Right lobe of liver (tissue), 6 donors: ENCODE measurements around the gene OR51E1. TPM values are rescaled to one million over a fixed set of nuclear protein-coding genes. Genes with fewer than 3 reads are reported as not detected.

Source experiments
- ATAC-seq, 4 donors: fragments of 200-7000 bp; cut with Tn5 transposase; one replicate each; pipeline ENCODE4 v1.9.1; 2020; ENCODE audit warnings: mild to moderate bottlenecking in 4 of 4, moderate library complexity in 4 of 4
- DNase-seq, 3 donors: peaks; one replicate each; pipeline ENCODE4 v3.0.0-alpha.2; 2020
- H3K27ac ChIP-seq, 3 donors: fragments of 200-600 bp; one replicate each; pipeline ENCODE4 v1.8.0; 2022
- H3K27me3 ChIP-seq, 2 donors: fragments of 200-600 bp; one replicate each; pipeline ENCODE4 v1.8.0; 2022
- H3K36me3 ChIP-seq, 4 donors: fragments of 200-600 bp; sonication (generic) in 1 of 4; one replicate each; pipeline versions ENCODE4 v1.5.1 to v1.8.0; 2017 to 2022; ENCODE audit warnings: control low read depth in 1 of 4
- H3K4me1 ChIP-seq, 4 donors: fragments of 200-600 bp; sonication (generic) in 1 of 4; one replicate each; pipeline versions ENCODE4 v1.5.1 to v1.8.0; 2017 to 2022; ENCODE audit warnings: control low read depth in 1 of 4
- H3K4me3 ChIP-seq, 3 donors: fragments of 200-600 bp; one replicate each; pipeline ENCODE4 v1.8.0; 2022
- H3K9me3 ChIP-seq, 4 donors: fragments of 200-600 bp; sonication (generic) in 1 of 4; one replicate each; pipeline versions ENCODE4 v1.5.1 to v1.8.0; 2017 to 2022; ENCODE audit warnings: control low read depth in 1 of 4
- CTCF ChIP-seq, 4 donors: fragments of 200-600 bp in 3 of 4; fragments of 450-650 bp in 1 of 4; IDR thresholded peaks; one replicate each; pipeline versions ENCODE4 v1.5.1 to v1.8.0; 2016 to 2022; ENCODE audit warnings: antibody characterized with exemption in 4 of 4, mild to moderate bottlenecking in 2 of 4
- POLR2A ChIP-seq: fragments of 450-650 bp; IDR thresholded peaks from one replicate; pipeline ENCODE4 v1.6.1; 2017; ENCODE audit warnings: antibody characterized with exemption, mild to moderate bottlenecking
- WGBS: methylation state at CpG from one replicate; pipeline ENCODE4 v1.1.6; 2018; ENCODE audit warnings: low coverage, low lambda C conversion rate; ENCODE audit not compliant: insufficient coverage; ENCODE audit errors: missing lambda C conversion rate; 5-methylcytosine and 5-hydroxymethylcytosine counted together
- intact Hi-C, 2 donors: fragments of 100-400 bp; cut with DNase I; formaldehyde crosslinking; loops; one replicate each; pipeline versions ENCODE4 v1.11.2 to v1.14.1; 2022
- total RNA-seq, 6 experiments: library from RNA; depleted of rRNA in 2 of 6; stranded (reverse); fragments of >200 nt in 2 of 6; fragmentation: NEBNext Ultra II Directional in 3 of 6; extraction: Animal tissue kit (Norgen Biotek cat#: 25700) in 3 of 6; gene quantifications; one replicate each; pipeline versions ENCODE4 v1.1.0 to v1.2.4, GENCODE V29; 2016 to 2023
- donor health status: DM: no; HTN: yes; CAD: no.
- donor health status: DM: no; HTN: no; CAD: no.
- donor health status: DM: no; HTN: no; CAD: no.
- donor health status: DM: no; HTN: yes; CAD: no.
- donor health status: DM: no; HTN: yes; CAD: no.

OR51E1 gene
- total RNA-seq, 6 experiments from 2014 or later: not detected

- no peaks in the 10 kb centered on the region for H3K36me3 ChIP-seq
- no peak overlapping the region for H3K4me3 ChIP-seq
- no peaks in the 10 kb centered on the region for H3K9me3 ChIP-seq
- DNase-seq (no peak), ATAC-seq (no peak)
- 54% methylated on average over 9 of the region's 9 CpGs for WGBS
- TF ChIP-seq POLR2A (no peak), CTCF (IDR thresholded peaks at IDR 0.05) (no peak)
- H3K4me1 ChIP-seq: no peaks in the 10 kb centered on the region
- H3K27ac ChIP-seq: no peak overlapping the region
- intact Hi-C loops: no loop called here
- no peaks in the 10 kb centered on the region for H3K27me3 ChIP-seq
Measured at GRCh38 chr11:4619514-4619913, 24.3 kb upstream of the OR51E1 start.

- DNase-seq: peak in 2 of 3 donors; percentile 27 to 54
- H3K9me3 ChIP-seq: no peaks in the 10 kb centered on the region
- H3K36me3 ChIP-seq: no peaks in the 10 kb centered on the region
- no peak overlapping the region for H3K27ac ChIP-seq
- WGBS: 41% methylated on average over 15 of the region's 15 CpGs
- no peaks in the 10 kb centered on the region for H3K27me3 ChIP-seq
- no peak overlapping the region for H3K4me3 ChIP-seq
- peak; percentile 69 to 79 (median 76) for ATAC-seq
- H3K4me1 ChIP-seq: no peaks in the 10 kb centered on the region
- intact Hi-C loops: no loop called here
- TF ChIP-seq CTCF (IDR thresholded peaks at IDR 0.05): peak; percentile 43 to 62 (median 48)
- no peak for TF ChIP-seq POLR2A
Measured at GRCh38 chr11:4626207-4627099, 17.3 kb upstream of the OR51E1 start.

- DNase-seq (no peak), ATAC-seq (no peak)
- intact Hi-C loops: no loop called here
- Histone ChIP-seq H3K36me3 (no peaks in the 10 kb centered on the region), H3K27me3 (no peaks in the 10 kb centered on the region), H3K27ac (no peak overlapping the region), H3K9me3 (no peaks in the 10 kb centered on the region), H3K4me3 (no peak overlapping the region), H3K4me1 (peaks cover 0 to 5% (median 0%) of the 10 kb centered on the region in 4 donors)
- 33% methylated on average over 1 of the region's 2 CpGs for WGBS
- TF ChIP-seq CTCF (IDR thresholded peaks at IDR 0.05): no peak
Measured at GRCh38 chr11:4636136-4636535, 7.6 kb upstream of the OR51E1 start.

- WGBS: 20% methylated on average over 12 of the region's 21 CpGs
- H3K36me3 ChIP-seq: no peaks in the 10 kb centered on the region
- peak; percentile 57 to 70 (median 67) for DNase-seq
- H3K27ac ChIP-seq: no peak within 1 kb of the TSS
- TF ChIP-seq CTCF (IDR thresholded peaks at IDR 0.05) (peak; percentile 66 to 92 (median 92)), POLR2A (no peak)
- no peaks in the 10 kb centered on the region for H3K9me3 ChIP-seq
- intact Hi-C loops: no loop called here
- H3K4me3 ChIP-seq: no peak within 1 kb of the TSS
- no peaks in the 10 kb centered on the region for H3K27me3 ChIP-seq
- peak; percentile 94 to 98 (median 96) for ATAC-seq
- H3K4me1 ChIP-seq: peaks cover 0 to 5% (median 0%) of the 10 kb centered on the region in 4 donors
Measured at GRCh38 chr11:4636962-4637661, 6.7 kb upstream of the OR51E1 start, which contains the start of gene OR51D1. Gene OR51D1 (plus strand): TSS chr11:4637477. CDS start chr11:4639791, 2,314 bp downstream.
